Neural progenitor cell (in vitro differentiated cells): ENCODE results near the gene NEDD9. TPM values are rescaled to one million over a fixed set of nuclear protein-coding genes. Genes with fewer than 3 reads are reported as not detected.

ENCODE experiments used
- DNase-seq: peaks from one replicate; pipeline ENCODE4 v3.0.0-alpha.2; 2016; ENCODE audit warnings: low spot score
- H2AFZ ChIP-seq: fragments of 200-600 bp; sonication (generic); replicated peaks from 2 replicates; pipeline ENCODE4 v1.6.1; 2016; ENCODE audit warnings: antibody characterized with exemption
- H3F3A ChIP-seq: fragments of 200-600 bp; sonication (generic); 2 replicates; pipeline ENCODE4 v1.6.1; 2016; ENCODE audit warnings: antibody characterized with exemption, low read depth
- H3K27ac ChIP-seq: fragments of 200-600 bp; sonication (generic); 2 replicates; pipeline ENCODE4 v1.5.1; 2016; ENCODE audit warnings: mild to moderate bottlenecking
- H3K27me3 ChIP-seq: fragments of 200-600 bp; sonication (generic); 2 replicates; pipeline ENCODE4 v1.6.1; 2016; ENCODE audit warnings: mild to moderate bottlenecking, moderate library complexity
- H3K36me3 ChIP-seq: fragments of 200-600 bp; sonication (generic); 2 replicates; pipeline ENCODE4 v1.5.1; 2016
- H3K4me1 ChIP-seq: fragments of 200-600 bp; sonication (generic); 2 replicates; pipeline ENCODE4 v1.6.1; 2016; ENCODE audit warnings: mixed run types
- H3K4me2 ChIP-seq: fragments of 200-600 bp; sonication (generic); 2 replicates; pipeline ENCODE4 v1.6.1; 2016
- H3K4me3 ChIP-seq: fragments of 200-600 bp; sonication (generic); 2 replicates; pipeline ENCODE4 v1.5.1; 2016
- H3K79me2 ChIP-seq: fragments of 200-600 bp; sonication (generic); 2 replicates; pipeline ENCODE4 v1.6.1; 2016; ENCODE audit warnings: low read depth
- H3K9ac ChIP-seq: fragments of 200-600 bp; sonication (generic); 2 replicates; pipeline ENCODE4 v1.6.1; 2016
- H3K9me3 ChIP-seq: fragments of 200-600 bp; sonication (generic); 2 replicates; pipeline ENCODE4 v1.5.1; 2016; ENCODE audit warnings: low read depth
- H4K20me1 ChIP-seq: fragments of 200-600 bp; sonication (generic); 2 replicates; pipeline ENCODE4 v1.6.1; 2016; ENCODE audit warnings: low read depth
- H3K27ac Mint-ChIP-seq: 3 replicates; pipeline ENCODE4 v1.8.0; 2021; ENCODE audit warnings: mixed read lengths
- H3K27me3 Mint-ChIP-seq: 2 replicates; pipeline ENCODE4 v1.8.0; 2022; ENCODE audit warnings: low read depth, mild to moderate bottlenecking, inconsistent platforms, moderate library complexity, mixed read lengths; ENCODE audit not compliant: insufficient read depth
- H3K36me3 Mint-ChIP-seq: 3 replicates; pipeline ENCODE4 v1.8.0; 2021; ENCODE audit warnings: mixed read lengths
- H3K4me1 Mint-ChIP-seq: 3 replicates; pipeline ENCODE4 v1.8.0; 2021; ENCODE audit warnings: mixed read lengths
- H3K4me3 Mint-ChIP-seq: 3 replicates; pipeline ENCODE4 v1.8.0; 2021; ENCODE audit warnings: mild to moderate bottlenecking, moderate library complexity, mixed read lengths
- H3K9me3 Mint-ChIP-seq: 3 replicates; pipeline ENCODE4 v1.8.0; 2020; ENCODE audit warnings: mixed read lengths
- CTCF ChIP-seq: fragments of 200-600 bp; sonication (generic); IDR thresholded peaks from 2 replicates; pipeline ENCODE4 v1.5.1; 2017; ENCODE audit warnings: antibody characterized with exemption, mild to moderate bottlenecking
- EZH2 ChIP-seq: fragments of 200-600 bp; sonication (generic); IDR thresholded peaks from 2 replicates; pipeline ENCODE4 v1.6.1; 2017; ENCODE audit warnings: antibody characterized with exemption, mild to moderate bottlenecking, moderate library complexity
- EZH2phosphoT487 ChIP-seq: fragments of 200-600 bp; sonication (generic); IDR thresholded peaks from 2 replicates; pipeline ENCODE4 v1.6.1; 2017; ENCODE audit warnings: antibody characterized with exemption
- total RNA-seq: library from RNA; depleted of rRNA; stranded (reverse); fragments of >200 nt; gene quantifications from 2 replicates; pipeline ENCODE4 v1.2.3, GENCODE V29; 2015; ENCODE audit warnings: low replicate concordance

Gene NEDD9
- total RNA-seq, 1 donor from 2014 or later, result 4.9 TPM

- Mint-ChIP-seq H3K27me3 (peaks cover 5% of the 10 kb centered on the region), H3K36me3 (peaks cover 82% of the 10 kb centered on the region), H3K4me3 (no peak overlapping the region), H3K27ac (no peak overlapping the region), H3K4me1 (peaks cover 9% of the 10 kb centered on the region), H3K9me3 (peaks cover 2% of the 10 kb centered on the region)
- no peak overlapping the region for H3K4me3 ChIP-seq
- no peak for TF ChIP-seq CTCF
- TF ChIP-seq EZH2, result no peak
- no peak for TF ChIP-seq EZH2phosphoT487
- H3K36me3 ChIP-seq, result no peaks in the 10 kb centered on the region
- peaks cover 16% of the 10 kb centered on the region for H3F3A ChIP-seq
- no peaks in the 10 kb centered on the region for H3K79me2 ChIP-seq
- H3K27me3 ChIP-seq, result no peaks in the 10 kb centered on the region
- no peak overlapping the region for H3K9ac ChIP-seq
- no peak for DNase-seq
- H3K9me3 ChIP-seq, result no peaks in the 10 kb centered on the region
- no peak overlapping the region for H3K27ac ChIP-seq
- H4K20me1 ChIP-seq, result no peaks in the 10 kb centered on the region
- no peak overlapping the region for H2AFZ ChIP-seq
- H3K4me1 ChIP-seq, result peaks cover 17% of the 10 kb centered on the region
- H3K4me2 ChIP-seq, result no peak overlapping the region
Measured at GRCh38 chr6:11189865-11190624, 42.4 kb downstream of the NEDD9 start.

GRCh38 chr6:11188161-11188915 is 44.1 kb downstream of the NEDD9 start:
- Mint-ChIP-seq H3K9me3 (no peaks in the 10 kb centered on the region), H3K4me1 (peaks cover 2% of the 10 kb centered on the region), H3K27ac (no peak overlapping the region), H3K36me3 (peaks cover 82% of the 10 kb centered on the region), H3K4me3 (no peak overlapping the region), H3K27me3 (peaks cover 2% of the 10 kb centered on the region)
- H3K27me3 ChIP-seq, result no peaks in the 10 kb centered on the region
- no peak overlapping the region for H3K4me2 ChIP-seq
- peaks cover 8% of the 10 kb centered on the region for H3K4me1 ChIP-seq
- TF ChIP-seq EZH2, result no peak
- no peak for TF ChIP-seq CTCF
- TF ChIP-seq EZH2phosphoT487, result no peak
- no peak overlapping the region for H3K9ac ChIP-seq
- H3K36me3 ChIP-seq, result no peaks in the 10 kb centered on the region
- peaks cover 8% of the 10 kb centered on the region for H3F3A ChIP-seq
- no peak overlapping the region for H3K4me3 ChIP-seq
- no peaks in the 10 kb centered on the region for H3K79me2 ChIP-seq
- H3K27ac ChIP-seq, result no peak overlapping the region
- DNase-seq, result no peak
- no peaks in the 10 kb centered on the region for H3K9me3 ChIP-seq
- no peaks in the 10 kb centered on the region for H4K20me1 ChIP-seq
- no peak overlapping the region for H2AFZ ChIP-seq

GRCh38 chr6:11187301-11187700 is 45.2 kb downstream of the NEDD9 start:
- Histone ChIP-seq H3K4me1 (peaks cover 8% of the 10 kb centered on the region), H3K9me3 (no peaks in the 10 kb centered on the region)
- H3K27me3 Mint-ChIP-seq, result peaks cover 2% of the 10 kb centered on the region

More at GRCh38 chr6:11187301-11187700, 45.2 kb downstream of the NEDD9 start:
- Histone ChIP-seq H3K4me3 (no peak overlapping the region), H2AFZ (no peak overlapping the region), H3K27me3 (no peaks in the 10 kb centered on the region), H4K20me1 (no peaks in the 10 kb centered on the region), H3K79me2 (no peaks in the 10 kb centered on the region), H3F3A (peaks cover 7% of the 10 kb centered on the region), H3K4me2 (no peak overlapping the region), H3K27ac (no peak overlapping the region), H3K36me3 (no peaks in the 10 kb centered on the region), H3K9ac (no peak overlapping the region)
- H3K27ac Mint-ChIP-seq, result no peak overlapping the region
- no peak overlapping the region for H3K4me3 Mint-ChIP-seq
- H3K9me3 Mint-ChIP-seq, result peaks cover under 1% of the 10 kb centered on the region
- peaks cover 85% of the 10 kb centered on the region for H3K36me3 Mint-ChIP-seq
- peaks cover 2% of the 10 kb centered on the region for H3K4me1 Mint-ChIP-seq
- TF ChIP-seq EZH2 (no peak), EZH2phosphoT487 (no peak), CTCF (no peak)
- no peak for DNase-seq
